HG03565 (cell line): ENCODE data around the gene RNF224.

ENCODE experiments used
- ATAC-seq: cut with Tn5 transposase; IDR thresholded peaks from one replicate; pipeline ENCODE4 v1.9.1; 2021; ENCODE audit warnings: mild to moderate bottlenecking, moderate library complexity; ENCODE audit not compliant: unreplicated experiment

The RNF224 gene

GRCh38 chr9:137269231-137269772 lies 42.0 kb downstream of the RNF224 start:
- ATAC-seq: no peak

GRCh38 chr9:137270929-137271695 lies 43.8 kb downstream of the RNF224 start:
- no peak for ATAC-seq

DNA sequence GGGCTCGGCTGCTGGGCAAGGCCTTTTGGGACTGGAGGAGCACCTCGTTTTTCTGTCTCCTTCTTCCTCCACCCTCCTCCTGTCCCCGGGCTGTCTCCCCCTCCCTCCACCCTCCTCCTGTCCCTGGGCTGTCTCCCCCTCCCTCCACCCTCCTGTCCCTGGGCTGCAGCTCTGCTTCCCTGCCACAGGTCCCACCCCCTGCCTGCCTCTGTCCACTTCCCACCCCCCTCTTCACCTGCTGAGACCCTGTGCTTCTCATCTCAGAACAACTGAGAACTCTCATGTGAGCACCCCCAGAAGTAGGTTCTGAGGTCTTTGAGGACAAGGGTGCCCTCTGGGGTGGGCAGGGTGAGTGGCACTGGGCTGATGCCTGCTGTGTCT lies 44.4 kb downstream of the RNF224 start:
- no peak for ATAC-seq

- no peak for ATAC-seq
These were observed 45.2 kb downstream of the RNF224 start for GRCh38 chr9:137272241-137273094.

DNA sequence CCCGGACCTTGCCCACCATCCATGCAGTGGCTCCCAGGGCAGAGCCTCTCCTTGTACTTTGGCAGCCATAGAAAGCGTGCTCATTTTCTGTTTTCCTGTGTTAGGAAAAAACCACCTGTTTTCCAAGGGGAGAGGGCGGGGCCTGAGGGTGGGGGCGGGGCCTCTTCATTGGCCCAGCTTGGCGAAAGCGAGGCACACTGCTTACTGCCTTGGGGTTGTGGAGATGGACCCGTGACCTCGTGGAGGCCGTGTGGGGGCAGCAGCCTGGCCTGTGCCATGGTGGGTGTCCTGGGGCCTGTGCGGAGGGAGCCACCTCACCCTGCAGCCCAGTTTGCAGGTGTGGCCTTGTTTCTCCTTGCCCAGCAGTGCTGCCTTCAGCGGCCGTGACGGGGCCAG lies 45.8 kb downstream of the RNF224 start:
- ATAC-seq: no peak

GRCh38 chr9:137273611-137274320 lies 46.5 kb downstream of the RNF224 start:
- ATAC-seq: no peak

DNA sequence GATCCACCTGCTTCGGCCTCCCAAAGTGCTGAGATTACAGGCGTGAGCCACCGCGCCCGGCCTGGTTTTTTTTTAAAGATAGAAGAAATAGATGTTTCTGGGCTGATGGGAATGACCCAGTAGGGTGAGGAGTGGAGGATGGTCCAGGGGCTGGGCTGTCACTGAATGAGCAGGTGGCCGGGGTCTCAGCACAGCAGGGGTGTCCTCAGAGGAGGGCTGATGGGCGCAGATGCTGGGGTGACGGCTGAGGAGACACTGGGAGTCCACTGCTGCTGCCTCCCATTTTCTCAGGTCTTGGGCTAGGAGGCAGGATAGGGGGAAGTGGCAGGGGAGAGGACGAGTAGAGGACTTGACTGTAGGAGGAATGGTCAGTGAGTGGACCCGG lies 47.9 kb downstream of the RNF224 start:
- ATAC-seq: no peak

DNA sequence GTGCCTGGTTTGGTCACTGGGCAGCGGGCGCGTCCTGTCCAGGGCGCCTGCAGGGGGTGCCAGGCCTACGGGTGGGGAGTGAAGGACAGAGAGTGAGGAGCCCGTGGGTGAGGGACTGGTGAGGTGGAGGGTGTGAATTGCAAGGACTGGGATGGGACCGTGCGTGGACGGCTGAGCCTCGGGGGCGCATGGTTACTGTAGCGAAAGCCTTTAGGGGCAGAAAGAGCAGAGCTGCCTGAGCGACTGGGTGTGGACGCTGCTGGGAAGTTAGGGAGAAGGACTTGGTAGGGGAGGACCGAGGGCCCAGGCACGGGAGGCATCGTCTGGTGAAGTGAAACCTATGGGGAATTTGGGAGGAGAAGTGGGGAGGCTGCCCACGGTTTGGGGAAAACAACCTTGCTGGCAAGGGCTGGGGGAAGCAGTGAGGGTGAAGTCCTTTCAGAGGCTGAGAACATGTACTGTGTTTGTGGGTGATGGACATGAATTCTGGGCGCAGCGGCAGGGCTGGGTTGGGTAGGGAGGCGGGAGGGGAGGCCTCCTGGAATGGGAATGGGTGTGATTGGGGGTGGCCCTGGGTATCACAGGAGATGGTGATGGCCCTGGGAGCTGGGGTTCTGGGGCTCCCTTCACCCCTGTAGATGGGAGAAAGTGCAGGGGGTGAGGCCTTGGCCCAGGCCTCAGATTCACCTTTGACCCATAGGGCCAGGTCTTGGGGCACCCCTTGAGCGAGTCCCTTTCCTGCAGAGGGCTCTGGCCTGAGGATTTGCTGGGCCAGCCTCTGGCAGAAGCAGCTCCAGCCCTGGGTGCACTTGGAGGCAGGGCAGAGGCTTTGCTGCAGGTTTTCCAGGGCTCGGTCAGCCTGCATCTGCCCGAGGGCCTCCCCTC lies 48.5 kb downstream of the RNF224 start:
- ATAC-seq: no peak

GRCh38 chr9:137276473-137277328 lies 49.4 kb downstream of the RNF224 start:
- no peak for ATAC-seq

DNA sequence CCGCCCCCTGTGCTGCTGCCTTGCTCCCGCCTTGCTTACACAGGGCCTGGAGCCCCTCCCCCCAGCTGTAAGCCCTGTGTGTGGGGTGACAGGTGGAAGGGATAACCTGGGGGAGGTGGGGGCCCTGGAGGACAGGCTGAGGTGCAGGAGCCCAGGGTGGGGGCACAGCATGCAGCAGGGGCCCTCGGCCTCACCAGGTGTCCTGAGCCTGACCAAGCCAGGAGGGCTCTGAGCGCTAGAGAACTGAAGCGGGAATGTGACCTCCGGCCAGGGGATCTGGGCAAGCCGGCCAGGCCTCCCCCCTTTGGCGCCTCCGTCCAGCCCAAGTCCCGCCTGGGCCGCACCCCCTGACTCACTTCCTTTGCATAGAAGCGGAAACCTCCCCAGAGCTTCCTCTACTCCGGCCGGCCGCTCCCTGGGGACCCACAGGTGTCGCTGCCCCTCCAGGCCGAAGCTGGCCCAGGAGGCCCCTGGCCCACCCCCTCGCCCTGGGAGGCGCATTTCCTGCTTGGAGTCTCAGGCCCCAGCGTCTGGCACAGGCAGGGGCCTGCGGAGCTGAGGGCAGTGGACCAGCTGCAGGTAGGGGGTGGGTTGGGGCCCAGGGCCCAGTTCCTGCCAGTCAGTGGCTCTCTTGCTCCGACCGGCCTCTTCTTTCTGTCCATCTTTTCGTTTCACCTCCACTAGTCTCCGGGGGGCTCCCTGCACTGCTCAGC lies 50.2 kb downstream of the RNF224 start, which contains the start of gene TOR4A:
TOR4A (plus strand) TSS at position 398 of the 713 bp plus-strand sequence. CDS start 964 bp downstream, outside the sequence.
- ATAC-seq: peak; percentile 61

DNA sequence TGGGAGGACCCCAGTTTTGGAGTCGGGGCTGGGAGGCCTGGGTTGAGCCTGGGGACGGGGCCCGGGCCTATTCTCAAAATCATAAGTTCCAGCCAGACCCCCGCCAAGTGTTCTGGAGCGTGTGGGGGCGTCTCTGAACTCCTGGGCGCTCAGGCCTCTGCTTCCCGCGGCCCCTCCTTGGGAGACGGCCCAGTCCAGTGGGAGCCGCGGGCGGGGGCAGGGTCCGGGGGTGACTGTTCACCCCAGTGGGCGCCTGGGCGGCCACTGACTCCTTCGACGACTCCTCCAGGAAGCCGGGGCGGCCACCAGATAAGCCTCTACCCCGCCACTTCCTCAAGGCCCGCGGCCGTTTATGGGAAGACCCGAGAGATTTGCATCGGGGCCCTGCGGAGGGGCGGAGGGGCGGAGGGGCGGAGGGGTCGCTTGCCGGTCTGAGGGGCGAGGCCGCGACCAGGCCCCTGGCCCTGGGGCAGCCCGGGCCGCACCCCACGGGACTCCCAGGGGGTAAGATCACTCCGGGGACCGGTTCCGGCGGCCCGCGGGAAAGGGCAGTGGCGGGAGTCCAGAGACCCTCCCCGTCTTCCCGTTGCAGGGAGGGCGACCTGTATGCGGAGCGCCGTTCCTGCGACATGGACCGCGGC lies 50.9 kb downstream of the RNF224 start:
- no peak for ATAC-seq
